Activated effector memory CD4-positive, alpha-beta T cell treated with Interleukin-2 at 50 U/mL for 16 hours (primary cell): ENCODE results near the gene LGI1.
A peak's percentile ranks its signal among the peaks of the same experiment; 100 is the strongest.
"Not testable (repeated sequence)": the region's sequence is repeated elsewhere in the genome, so short reads cannot be mapped to it uniquely, and the experiment has no call there.

Experiments used
- DNase-seq: peaks from one replicate; pipeline ENCODE4 v3.0.0-alpha.2; 2020

LGI1 gene

DNA sequence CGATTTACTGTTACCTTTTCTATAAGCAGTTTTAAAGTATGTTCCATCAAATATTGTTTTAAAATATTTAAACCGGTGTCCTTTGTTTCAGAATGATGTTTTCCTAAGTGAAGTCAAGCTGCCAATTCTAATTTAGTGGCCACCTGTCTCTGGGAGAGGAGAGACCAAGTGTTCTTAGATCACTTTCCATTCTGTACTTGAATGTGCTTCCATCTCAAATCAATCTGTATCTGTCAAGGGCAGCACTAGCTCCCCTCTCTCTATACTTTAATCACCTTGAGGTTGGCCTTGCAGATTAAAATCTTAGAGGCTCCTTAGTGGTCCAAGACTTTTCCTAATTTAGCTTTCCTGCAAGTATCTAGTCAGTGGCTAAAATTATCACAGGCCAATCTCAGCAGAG is 49.6 kb downstream of the LGI1 start:
- no peak for DNase-seq

DNA sequence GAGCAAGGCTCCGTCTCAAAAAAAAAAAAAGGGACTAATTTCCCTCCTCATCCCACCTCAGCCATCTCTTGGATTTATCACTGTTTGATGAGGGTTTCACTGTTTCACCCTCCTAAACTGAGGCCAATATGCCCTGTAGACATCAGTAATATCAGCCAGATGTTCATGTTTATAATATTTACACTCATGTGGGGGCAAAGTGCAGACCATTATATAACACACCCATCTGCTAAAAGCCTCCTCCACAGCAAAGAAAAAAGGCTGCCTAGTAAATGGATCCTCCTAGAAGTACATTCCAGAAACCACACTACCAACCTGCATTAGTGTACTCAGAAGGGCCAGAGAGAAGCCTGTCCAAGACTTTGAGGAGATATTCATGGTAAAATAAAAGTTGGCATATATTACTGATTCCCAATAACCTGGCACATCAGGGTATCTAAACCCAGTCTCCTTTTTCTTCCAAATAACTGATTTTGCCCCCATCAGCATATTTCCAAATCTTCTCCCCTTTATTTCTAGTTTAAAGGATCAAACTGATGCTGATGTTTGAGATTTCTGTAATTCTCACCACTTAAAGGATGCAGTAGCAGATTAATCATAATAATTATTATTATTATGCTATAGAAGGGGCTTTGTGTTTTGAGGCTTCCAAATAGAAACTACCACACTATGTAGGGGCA is 55.1 kb downstream of the LGI1 start:
- DNase-seq, result no peak

DNA sequence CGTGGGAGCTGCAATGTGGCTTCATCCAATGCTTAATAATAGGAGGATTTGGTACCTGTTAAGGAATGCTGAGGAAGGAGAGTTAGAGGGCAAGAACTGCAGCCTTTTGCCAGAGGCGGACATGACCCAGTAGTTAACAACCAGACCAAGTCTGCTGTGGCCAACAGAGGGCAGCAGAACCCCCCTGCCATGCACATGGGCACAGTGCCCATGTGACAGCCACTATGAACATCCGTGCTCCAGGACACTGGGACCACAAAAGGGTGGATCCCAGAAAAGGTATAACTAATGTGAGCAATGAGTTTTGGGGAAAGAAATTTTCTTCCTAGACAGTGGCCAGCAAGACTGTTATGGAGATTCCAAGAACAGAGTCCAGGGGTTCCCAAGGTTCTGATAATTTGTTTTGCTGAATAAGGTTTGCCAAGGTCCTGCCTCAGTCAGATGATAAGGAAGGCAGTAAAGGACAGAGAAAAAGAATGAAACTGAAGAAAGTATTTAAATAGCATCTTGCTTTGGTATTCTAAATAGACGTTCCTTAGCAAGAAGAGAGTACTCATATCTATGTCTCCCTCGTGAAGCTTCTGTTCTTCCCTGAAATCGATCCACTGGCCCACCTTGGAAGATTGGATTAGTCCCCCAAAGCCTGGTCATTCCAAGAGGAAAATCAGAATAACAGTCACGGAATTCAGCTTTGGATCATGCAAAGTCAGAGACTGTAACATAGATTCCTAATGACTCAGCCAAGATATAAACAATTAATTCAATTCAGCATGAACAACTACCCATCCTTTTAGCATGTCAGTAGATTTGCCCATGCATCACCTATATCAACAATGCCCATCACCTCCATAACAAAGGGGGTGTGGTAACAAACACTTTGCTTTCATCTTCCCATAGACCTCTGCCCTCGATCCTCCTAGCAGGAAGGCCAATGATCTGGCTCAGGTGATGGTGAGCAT is 56.0 kb downstream of the LGI1 start:
- DNase-seq, result peak; percentile 2

DNA sequence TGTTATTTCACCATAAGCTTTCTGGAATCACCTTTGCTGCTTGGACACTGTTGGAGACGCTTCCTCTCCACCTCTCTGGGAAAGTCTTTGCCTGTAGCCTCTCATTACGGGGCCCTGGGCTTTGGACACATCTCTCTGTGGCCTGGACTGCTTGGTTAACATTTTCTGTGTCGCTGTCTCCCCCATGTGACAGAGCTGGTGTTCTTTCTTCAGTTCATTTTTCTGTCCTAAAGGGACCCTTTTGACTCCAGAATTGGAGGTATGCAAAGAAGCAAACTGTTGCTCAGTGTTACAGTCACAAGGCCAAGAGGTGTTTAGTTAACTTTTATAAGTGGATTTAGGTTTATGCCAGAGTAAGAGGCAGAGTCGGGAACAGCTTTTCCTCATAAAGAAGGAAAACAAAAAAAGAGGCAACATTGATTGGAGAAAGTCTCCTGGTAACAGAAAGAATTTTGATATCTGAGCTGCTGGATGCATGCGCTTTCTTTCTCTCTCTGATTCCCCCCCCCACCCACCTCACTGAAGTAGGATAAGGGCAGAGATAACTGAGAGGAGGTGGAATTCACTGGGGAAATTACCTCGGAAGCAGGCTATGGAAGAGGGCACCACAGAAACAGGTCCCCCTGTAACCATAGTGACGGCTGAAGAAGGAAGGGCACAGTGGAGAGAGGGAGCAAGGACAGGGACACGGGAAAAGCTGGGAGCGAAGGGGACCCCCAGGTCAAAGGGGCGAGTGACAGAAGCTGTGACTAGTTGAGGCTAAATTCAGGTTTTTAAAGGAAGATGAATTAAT is 57.8 kb downstream of the LGI1 start:
- DNase-seq, result no peak

DNA sequence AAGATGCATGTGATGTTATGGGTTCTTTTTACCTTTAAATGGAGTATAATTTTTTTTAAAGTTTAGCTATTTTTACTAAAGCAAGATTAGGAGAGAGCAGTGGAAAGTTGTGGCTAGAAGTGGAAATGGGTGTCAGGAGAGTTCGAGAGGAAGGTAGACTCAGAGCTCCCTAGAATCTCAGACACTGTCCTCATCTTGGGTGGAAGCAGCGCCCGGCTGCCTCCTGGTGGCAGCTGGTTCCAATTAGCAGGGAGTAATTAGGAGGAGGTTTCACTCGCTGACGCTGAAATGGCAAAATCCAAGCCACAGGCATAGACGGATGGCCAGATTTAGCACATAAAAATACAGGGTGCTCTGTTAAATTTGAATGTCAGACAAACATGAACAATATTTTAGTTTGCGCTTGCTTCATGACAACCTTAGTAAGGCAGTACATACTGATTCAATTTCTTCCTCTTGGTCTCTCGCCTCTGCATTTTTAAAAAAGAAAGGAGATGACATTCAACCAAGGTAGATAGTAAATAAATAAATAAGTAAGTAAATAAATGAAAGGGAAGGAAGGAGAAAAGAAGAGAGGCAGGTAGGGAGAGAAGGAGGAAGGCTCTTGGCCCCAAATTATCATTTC is 58.5 kb downstream of the LGI1 start:
- peak; percentile 3 for DNase-seq

DNA sequence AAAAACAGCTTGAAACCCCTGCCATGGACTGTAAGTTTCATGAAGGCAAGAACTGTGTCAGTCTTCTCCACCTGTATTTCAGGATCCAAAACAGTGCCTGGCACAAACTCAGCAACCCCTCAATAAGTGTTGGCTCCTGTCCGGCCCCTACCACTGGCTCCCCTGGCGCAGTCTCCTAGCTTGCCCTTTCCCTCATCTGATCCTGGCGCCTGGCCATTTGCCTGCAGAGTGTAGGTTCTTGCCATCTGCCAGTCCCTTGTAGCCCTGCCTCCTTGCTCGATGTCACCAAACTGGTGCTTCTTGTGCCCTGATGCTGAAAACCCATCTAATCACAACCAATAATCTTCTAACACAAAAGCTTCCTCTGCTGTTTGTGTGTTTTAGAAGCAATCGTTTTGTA is 60.4 kb downstream of the LGI1 start:
- DNase-seq, result no peak

DNA sequence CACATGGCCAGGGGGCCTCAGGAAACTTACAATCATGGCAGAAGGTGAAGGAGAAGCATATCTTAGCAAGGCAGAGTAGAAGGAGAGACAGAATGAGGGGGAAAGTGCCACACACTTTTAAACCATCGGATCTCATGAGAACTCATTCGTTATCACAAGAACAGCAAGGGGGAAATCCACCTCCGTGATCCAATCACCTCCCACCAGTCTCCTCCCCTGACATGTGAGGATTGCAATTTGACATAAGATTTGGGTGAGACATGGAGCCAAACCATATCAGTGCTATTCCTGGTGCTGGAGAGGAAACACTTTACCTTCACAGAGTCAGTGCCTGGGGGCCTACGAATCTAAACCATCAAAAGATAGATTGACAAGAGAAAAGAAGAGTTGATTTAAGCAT is 61.8 kb downstream of the LGI1 start:
- no peak for DNase-seq

DNA sequence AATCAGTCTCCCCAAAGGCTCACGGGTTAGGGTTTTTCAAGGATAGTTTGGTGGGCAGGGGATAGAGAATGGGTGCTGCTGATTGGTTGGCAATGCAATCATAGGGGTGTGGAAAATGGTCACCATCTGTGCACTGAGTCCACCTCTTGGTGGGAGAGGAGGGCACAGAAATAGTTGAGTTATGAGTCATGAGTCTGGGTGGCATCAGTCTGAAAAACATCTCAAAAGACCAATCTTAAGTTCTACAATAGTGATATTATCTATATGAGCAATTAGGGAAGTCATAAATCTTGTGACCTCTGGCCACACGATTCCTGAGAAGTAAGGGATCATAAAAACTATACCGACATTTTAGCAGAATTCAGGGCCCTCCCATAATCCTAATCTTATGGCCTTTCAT is 62.7 kb downstream of the LGI1 start:
- no peak for DNase-seq

DNA sequence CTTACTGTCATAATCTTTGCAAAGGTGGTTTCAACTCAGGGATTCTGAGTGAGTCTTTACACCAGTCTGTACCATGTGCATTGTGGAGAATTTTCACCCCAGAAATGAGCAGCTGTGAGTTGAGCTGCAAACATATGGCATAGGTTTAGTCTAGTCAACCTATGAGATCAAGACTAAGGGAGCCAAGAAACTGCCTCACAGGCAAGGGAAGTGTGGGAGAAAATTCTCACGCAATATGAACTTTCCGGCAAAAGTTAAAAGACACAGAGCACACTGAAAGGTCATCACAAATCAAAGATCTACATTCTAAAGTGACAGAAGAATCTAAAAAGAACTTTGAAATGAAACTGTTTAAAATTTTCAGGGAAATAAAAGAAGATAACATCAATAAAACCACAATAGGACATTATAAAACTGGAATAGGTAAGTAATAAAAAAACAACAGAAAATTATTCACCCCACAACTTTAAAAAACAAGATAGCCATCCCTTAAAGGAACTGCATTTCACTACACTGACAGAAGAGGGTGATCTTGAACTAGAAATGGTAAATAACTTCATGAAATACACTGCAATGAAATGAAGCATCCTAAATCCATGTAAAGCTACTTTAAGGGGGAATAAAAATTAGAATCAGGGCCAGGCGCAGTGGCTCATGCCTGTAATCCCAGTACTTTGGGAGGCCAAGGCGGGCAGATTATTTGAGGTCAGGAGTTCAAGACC is 63.5 kb downstream of the LGI1 start:
- no peak for DNase-seq

DNA sequence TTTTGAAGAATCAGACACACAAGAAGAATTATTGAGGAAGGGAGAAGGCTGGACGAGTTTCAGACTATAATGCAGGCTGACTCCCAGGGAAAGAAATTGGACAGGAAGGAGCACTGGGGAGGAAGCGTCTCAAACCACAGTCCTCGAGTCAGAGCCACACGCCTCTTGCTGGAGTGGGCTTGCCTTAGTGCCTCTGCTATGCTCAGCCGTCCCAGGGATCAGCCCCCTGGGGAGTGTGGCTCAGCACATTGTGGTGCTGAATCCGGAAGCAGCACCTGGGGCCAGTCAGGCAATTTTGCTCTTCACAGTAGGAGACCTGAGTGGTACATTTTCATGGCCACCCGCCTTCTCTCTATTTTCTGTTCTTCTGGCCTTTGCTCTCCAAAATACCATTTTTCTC is 68.6 kb downstream of the LGI1 start:
- DNase-seq, result no peak

DNA sequence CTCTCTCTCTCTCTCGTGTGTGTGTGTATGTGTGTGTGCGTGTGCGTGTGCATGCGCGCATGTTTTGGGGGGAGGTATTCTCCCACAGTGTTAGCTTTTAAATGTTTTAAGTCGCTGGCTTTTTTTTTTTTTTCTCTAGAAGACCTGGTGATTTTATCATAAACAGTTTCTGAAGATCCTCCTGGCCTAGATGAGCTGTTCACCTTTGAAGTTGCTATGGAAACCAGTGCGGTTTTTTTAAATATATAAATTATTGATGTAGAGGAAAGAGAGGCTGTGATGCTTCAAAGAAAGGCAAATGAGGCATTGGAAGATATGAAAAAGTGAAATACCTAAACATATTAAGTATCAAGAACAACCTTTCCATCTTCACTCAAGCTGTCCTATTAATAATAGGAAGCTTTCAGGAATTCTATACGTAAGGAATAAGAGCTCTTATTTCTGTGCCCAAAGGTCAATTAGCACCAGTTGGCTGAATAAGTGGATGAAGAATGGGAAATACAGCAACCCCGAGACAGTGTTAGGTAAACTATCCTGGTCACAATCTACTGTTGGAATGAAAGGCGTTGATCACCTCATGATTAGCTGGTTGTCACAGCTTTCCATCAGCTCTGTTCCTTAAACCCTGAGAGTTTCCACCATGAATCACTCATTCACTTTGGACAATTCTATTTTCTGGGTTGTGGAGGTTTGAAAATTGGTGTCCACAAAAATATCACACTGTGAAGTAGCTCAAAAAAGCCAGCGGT is 69.5 kb downstream of the LGI1 start:
- no peak for DNase-seq

DNA sequence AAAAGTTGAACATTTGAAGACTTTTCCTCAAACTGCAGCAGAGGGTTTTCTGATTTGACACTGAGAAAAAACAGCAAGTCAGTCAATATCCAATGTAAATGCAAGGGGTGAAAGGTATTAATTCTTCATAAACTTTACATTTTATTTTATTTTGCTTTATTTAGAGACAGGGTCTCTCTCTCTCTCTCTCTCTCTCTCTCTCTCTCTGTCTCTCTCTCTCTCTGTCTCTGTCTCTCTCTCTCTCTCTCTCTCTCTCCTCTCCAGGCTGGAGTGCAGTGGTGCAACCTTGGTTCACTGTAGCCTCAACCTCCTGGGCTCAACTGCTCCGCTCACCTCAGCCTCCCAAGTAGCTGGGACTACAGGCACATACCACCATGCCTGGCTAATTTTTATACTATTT is 73.3 kb downstream of the LGI1 start:
- not testable (repeated sequence) for DNase-seq

DNA sequence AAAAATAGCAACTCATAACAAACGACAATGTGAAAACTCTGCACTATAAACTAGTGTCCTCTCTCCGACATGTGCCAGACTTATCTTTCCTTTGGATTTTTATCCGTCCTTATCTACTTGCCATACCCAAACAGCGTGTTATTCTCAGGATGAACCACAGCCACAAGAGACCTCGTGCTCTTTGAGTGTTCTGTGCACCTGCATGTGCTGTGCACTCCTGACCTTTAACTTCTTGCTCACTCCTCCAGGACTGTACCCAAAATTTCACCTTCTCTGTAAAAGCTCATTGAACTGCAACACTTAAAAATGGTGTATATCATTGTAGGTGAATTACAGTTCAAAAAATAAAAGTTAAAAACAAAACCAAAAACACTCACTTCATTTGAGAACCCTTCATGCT is 78.0 kb downstream of the LGI1 start:
- no peak for DNase-seq

DNA sequence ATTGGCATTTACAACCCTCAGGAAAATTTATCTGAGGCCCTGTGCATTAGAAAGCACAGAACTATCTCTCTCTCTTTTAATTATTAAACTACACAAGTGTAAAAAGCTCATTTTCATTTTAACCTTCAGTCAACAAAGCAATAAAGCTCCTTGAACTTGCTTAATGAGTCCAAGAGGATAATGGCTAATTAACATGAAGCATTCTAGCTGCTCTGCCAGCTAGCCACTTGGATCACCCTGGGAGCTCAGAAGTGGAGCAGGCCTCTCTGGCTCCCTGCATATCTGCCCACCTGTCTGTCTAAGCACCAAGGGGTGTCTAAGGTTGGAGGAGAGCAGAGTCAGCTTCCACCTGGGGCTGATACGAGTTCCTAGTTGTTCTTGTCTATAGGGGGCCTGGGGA is 80.1 kb downstream of the LGI1 start:
- no peak for DNase-seq

DNA sequence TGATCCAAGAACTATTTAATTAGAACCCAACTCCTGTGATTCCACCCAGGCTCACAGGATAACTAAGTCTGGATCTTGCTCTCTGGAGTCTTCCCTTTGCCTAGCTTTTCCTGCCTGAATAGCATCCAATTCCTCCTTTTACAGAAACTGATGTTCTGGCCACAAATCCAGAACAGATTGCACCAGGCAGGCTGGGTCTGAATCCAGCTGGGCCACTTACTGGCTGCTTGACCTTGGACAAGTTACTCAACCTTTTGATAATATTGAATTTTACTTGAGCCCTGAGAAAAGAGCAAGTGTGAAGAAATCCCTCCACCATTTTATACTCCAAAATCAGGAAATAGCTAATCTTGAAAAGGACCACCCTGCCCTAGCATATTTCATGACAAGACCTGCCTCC is 80.5 kb downstream of the LGI1 start:
- DNase-seq, result no peak

DNA sequence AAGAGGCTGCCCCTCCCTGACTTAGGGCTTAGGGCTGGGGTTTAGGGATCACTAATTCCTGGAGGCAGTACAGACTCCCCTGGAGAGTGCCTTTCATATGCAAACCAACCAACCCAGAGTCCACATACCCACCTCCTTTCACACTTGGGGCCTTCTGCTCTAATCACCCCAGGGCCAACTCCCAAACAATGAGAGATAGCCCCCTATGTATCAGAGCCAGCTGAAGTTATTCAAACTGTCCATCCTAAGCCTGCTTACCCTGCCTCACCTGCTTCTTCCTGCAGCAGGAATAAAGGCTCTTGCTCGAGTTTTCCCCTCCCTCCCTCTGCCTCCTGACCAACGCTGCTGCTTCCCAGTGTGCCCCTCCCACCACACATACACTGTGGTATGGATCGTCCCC is 84.2 kb downstream of the LGI1 start:
- no peak for DNase-seq

DNA sequence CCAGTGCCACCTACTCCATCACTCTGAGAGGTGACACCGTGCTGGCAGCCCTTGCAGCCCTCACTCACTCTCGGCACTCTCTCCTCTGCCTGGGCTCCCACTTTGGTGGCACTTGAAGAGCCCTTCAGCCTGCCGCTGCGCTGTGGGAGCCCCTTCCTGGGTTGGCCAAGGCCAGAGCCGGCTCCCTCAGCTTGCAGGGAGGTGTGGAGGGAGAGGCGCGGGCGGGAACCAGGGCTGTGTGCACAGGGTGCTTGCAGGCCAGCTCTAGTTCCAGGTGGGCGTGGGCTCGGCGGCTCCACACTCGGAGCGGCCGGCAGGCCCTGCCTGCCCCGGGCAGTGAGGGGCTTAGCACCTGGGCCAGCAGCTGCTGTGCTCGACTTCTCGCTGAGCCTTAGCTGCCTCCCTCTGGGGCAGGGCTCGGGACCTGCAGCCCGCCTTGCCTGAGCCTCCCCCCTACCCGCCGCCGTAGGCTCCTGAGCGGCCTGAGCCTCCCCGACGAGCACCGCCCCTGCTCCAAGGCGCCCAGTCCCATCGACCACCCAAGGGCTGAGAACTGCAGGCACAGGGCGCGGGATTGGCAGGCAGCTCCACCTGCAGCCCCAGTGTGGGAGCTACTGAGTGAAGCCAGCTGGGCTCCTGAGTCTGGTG is 87.4 kb downstream of the LGI1 start:
- no peak for DNase-seq
